Stimulated activated CD4-positive, alpha-beta T cell treated with anti-CD3 and anti-CD28 coated beads, Interleukin-12 subunit alpha, Interleukin-12 subunit beta, amount 100 ng/mL, for 4 hours (primary cell): Measurements from ENCODE around the gene ATG2A.

Experiments
- DNase-seq: peaks from one replicate; pipeline ENCODE4 v3.0.0-alpha.2; 2020

Gene ATG2A

DNA sequence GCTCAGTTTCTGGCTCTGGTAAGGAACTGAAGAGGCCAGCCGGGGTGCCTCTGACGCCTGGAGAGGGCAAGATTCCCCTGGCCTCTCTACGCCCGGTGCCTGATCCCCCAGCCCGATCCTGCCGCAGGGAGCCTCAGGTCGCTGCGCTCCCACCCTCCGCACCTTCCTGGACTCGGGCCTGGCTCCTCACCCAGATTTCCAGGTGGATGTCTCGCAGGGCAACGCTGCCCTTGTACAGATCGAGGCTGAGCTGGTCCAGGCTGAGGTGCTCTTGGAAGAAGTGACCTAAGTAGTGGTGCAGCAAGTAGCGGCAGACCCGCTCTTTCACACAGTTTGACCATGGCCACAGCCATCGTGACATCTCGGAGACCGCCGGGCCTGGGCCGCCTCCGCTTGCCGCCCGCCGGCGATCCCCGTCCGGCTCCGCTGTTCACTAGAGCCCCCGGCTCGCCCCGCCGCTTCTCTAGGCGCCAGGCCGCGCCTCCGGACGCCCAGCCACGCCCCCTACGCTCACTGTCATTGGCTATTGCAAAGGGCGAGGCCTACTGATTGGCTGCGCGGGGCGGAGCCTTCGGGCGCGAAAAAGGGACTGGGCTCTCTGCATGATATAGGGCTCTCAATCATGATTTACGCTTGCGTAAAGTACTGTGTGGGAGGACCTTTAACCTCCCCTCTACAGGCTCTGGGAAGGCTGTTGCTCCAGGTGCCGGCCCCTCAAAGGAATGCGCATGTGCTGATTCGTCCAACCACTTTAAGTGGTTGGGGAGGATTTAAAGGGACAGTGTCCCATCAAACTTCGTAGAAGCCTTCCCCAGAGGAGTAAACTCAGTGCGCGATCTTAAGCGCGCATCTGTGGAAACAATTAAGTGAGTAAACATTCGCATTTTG lies at the start of gene ATG2A:
TSS of gene ATG2A (minus strand) at position 435 of the 888 bp plus-strand sequence. CDS start at position 361, 74 bp downstream.
- DNase-seq, result peak; percentile 99

DNA sequence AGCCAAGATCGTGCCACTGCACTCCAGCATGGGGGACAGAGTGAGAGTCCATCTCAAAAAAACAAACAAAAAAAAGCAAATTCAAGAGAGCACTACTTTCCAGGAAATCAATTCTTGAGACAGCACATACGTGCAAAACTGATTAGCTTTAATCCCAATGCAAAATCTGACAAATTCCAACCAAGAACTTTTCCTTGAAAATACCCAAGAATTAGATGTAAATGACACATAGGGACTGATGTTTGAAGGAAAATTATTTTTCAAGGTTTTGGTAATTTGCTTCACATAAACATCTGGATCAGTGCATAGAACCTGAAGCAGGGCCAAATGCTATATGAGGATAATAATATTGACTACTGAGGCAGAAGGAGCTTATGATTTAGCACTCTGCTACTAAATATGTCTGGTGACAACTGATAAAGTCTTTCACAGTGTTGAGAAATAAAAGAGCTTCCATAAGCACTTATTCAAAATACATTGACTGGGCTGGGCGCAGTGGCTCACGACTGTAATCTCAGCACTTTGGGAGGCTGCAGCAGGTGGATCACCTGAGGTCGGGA lies 46.1 kb upstream of the ATG2A start:
- no peak for DNase-seq

DNA sequence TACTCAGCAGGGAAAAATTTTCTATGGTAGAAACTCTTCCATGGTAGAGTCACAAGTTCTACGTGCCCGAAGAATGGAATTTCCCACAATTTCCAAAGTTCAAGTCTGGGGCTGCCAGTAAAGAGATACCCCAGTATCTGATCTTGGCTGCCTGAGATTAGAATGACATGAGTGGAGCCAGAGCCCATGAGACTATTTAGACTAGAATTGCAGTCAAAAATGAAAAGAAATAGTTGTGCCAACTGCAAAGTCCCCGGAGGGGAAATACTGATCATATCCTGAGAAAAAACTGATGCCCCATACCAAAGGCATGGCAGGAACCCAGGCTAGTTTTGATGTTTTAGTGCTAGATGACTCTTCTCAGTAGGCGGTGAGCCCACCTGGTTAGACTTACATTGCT lies 43.7 kb upstream of the ATG2A start:
- no peak for DNase-seq

DNA sequence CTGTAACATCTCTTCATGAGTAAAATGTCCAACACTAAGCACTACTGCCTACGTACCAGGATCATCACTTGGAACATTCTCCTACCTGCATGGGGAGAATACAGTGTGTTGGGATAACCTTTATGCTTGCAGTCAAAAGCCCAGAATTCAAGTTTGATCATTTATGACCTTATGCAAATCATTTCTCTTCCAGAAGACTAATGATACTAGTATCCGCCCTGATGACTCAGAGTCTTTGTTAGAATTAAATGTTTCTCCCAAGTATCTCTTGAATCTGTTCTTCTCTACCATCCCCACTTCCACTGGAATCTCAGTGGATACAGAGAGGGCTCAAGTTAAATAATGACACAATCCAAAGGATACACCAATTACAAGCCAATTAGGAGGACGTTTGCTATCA lies 42.5 kb upstream of the ATG2A start:
- no peak for DNase-seq

DNA sequence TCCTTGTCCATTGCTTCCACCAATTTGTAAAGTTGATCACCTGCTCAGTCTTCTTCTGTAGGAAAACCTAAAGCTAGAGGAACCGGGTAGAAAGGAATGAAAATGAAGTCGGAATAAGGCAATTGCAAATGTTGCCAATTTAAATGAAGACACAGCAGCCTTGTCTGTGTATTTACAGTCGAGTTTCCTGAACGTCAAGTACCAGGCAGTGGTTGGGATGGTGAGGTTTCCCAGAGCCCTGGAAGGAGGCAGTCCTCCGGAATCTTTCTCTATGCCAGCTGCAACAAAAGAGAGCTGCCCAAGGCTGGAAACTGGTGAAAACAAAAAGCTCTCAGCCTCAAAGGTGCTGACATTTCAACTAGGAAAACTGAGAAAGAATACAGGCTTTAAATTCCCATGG lies 37.2 kb upstream of the ATG2A start:
- no peak for DNase-seq

DNA sequence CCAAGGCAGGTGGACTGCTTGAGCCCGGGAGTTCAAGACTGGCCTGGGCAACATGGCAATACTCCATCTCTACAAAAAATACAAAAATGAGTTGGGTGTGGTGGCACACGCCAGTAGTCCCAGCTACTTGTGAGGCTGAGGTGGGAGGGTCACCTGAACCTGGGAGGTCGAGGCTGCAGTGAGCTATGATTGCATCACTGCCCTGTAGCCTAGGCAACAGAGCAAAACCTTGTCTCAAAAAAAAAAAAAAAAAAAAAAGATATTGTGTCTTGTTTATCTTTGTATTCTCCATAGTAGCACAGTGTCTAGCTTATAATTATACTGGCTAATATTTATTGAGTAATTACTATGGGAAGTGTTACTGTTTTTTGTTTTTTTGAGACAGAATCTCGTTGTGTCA lies 34.5 kb upstream of the ATG2A start:
- DNase-seq, result no peak

DNA sequence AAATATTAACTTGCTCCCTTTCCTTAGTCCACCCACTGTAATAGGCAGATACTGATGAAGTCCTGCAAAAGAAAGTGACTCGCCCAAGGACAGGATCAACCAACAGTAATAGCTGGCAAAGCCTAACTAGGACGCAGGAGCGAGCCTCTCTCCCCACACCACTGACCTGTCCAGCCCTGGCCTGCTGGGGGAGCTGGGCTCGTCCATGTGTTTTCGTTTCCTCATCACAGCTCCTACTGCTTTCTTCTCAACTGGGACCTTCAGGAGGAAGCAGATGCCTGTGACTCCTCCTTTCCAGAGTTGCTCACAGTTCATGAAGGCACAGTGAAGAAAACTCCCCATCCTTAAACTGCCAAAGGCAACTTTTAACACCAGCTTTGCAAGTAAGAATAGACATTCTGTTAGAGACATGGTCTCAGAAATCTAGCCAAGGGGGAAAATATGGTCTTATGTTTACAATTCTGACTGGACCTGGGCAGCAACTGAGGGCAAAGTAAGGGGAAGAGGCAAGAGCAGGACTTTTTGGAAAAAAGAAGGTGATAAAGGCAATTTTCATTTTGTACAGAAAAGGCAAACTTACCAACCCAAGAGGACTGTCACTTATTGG lies 30.3 kb upstream of the ATG2A start:
- no peak for DNase-seq

DNA sequence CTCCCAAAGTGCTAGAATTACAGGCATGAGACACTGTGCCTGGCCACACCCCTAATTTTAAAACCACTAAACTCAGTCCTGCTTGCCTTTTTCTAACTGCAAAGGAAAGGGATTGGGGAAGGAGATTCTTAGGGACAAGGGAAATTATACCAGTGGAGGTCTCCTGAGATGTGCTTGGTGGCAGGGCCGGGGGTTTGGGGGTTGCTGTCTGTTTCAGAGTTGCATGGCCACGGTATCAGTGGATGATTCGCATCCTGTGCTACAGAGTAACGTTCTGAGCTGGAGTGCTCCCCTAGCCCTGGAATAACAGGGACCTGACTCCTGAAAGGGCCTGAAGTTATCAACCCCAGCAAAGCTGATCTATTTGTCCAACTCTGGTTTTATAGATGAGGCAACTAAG lies 19.5 kb upstream of the ATG2A start:
- DNase-seq, result no peak

DNA sequence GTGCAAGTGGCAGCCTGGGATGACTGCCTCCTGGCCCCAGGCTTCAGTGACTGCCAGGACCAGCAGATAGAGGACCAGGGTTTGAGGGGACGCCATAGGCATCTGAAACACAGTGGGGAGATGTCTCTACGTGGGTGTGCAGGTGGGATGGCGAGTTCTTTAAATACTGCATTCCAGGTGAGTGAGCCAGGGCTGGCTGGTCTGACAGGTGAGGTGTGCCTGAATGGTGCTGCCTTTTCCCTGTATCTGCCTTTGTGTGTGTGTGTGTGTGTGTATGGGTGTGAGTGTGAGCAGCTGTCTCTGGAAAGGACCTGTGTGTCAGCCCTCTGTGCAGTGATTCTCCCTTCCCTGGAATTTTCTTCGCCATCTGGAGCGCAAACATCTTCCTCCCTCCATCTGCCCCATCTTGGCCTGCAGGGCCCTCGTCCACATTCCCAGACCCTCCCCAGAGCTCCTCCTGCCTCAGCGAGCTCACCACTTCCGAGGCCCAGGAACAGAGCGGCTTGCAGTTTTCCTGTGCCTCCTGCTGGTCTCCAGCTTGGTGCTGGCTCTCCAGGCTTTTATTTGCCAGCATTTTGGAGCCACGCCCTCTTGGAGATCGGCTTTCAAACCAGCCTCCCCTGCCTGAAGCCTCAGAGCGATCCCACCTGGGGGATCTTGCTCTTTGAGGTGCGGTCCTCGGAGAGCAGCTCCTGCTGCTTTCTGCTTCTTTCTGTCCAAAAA lies 18.5 kb upstream of the ATG2A start, which contains the start of gene GPHA2:
TSS of gene GPHA2 (minus strand) at position 535 of the 723 bp plus-strand sequence. CDS start at position 102, 433 bp downstream.
- DNase-seq, result no peak

DNA sequence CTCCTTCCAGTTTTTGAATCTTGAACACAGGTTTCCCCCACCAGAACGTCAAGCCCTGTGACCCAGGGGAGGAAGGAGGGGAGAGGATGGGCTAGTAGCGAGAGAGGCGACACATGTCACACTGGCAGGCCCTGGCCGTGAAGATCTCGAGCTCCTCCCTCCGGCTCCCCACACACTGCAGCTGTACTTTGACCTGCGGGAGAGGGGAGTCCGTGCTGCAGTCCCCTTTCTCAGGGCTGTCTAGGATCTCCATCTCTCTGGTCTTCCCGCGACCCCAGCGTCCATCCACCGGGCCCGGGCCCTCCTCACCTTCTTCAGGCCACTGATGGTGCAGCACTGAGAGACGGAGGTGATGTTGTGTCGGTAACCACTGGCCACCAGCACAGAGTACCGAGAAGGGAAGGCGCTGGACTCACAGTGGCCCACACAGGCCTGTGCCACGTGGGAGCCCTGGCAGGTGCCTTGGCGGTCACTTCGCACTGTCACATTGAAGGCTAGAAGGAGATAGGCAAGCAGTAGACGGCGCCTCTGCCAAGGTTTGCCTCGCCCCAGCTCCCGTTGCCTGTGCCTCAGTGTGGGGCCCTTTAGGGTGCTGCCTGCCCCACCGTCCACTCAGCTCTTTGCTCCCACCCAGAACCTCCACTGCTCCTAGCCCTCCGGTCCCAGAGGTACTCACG lies 17.8 kb upstream of the ATG2A start:
- no peak for DNase-seq

DNA sequence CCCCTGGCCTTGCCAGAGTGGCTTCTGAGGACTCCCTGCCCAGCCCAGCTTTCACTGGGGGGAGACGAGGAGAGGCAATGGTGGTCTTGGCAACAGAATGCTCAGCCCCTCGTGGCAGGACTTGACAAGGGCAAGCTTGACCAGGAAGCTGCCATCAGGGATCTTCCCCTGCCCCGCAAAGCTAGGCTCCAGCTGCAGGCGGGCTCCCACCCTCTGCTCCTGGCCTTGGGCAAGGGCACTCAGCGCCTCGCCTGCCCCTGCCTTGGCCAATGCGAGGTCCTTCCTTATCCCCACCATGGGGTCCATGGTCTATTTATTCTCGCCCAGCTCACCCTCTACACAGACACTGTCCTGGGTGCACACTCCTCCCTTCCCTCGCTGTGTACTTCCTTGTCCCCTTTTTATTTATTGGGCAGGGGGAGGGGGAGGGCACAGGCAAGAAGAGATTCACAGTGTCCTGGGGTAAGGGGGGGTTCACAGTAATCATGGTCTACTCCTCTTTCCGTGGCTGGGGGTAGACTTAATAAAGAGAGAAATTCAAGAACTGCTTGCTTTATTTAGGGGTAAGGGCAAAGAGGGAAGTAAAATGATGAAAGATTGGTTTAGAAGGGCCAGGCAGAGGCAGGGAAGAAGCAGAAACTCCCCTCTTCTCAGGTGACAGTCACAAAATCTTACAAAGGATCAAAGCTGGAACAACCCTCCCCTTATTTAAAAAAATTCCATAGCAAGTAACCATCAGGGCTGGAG lies 17.1 kb upstream of the ATG2A start:
- no peak for DNase-seq

DNA sequence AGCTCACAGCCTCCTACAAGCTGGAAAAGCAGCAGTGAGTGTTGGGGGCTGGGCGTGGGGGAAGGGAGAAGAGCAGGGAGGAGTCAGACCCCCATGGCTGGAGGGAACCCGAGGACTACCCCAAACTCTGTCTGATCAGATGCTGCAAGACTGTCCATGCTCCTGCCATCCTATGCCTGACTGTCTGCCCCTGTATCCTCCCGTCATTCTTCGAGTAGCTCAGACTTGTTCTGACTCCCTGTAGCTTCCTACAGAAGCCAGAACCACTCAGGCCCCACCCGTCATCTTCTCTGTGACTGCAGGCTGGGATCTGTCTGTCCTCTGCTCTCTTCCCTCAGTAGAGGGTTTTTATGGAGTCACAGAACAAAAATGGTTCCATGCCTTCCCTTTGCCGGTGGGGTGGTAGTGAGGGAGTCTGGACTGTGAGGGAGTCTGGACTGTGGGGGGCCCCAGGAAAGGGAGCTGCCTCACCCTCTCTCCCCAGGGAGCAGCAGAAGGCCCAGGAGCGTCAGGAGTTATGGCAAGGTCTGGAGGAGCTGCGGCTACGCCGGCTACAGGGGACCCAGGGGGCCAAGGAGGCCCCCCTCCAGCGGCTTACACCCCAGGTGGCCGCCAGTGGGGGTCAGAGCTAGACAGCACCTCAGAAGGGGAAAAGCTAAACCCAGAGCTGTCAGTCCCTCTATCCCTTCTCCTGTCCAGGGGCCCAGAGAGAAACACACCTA lies 16.4 kb upstream of the ATG2A start:
- DNase-seq, result no peak

DNA sequence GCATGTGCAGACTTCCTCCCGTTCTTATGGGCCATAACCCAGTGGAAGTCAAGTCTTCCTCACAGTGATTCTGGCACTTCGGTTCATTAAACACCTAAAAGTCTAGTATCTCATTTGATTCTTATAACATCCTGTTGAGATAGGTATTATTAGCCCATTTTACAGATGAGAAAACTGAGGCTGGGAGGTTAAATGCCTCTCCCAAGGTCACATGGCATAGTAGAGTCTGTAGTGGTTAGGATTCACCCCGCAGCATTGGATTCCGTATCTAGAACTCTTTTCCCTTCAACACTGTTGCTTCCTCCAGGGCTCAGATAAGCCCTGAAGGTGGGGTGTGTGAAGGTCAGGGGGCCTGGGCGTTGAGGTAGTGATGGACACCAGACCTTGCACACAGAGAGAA lies 15.3 kb upstream of the ATG2A start:
- no peak for DNase-seq

DNA sequence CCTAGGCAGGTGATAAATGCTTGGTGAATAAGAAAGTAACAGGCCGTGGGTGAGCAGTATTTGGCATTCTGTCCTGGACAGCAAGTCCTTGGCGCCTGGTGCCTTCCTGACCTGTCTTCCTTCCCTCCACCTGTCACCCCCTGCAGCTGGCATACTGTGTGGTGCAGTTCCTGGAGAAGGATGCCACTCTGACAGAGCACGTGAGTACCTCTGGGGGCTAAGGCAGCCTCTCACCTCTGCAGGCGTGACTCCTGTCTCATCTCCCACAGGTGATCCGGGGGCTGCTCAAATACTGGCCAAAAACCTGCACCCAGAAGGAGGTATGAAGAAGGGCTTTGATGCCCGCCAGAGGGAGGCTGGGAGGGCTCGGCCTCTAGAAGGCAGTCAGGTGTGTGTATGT lies 14.3 kb upstream of the ATG2A start:
- DNase-seq, result no peak

DNA sequence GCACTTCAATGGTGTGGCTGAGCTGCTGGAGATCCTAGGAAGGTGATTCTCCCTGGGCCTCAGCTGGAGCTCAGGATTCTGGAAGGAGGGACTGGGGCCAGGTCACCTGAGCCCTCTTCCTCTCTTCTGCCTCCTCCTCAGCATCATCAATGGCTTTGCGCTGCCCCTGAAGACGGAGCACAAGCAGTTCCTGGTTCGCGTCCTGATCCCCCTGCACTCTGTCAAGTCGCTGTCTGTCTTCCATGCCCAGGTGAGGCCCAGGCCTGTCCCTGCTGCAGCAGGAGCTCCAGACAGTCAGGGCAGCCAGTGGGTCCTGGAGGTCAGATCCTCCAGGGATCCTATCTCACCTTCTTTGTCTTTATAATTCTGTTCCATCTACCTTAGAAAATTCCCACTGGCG lies 13.3 kb upstream of the ATG2A start:
- no peak for DNase-seq

DNA sequence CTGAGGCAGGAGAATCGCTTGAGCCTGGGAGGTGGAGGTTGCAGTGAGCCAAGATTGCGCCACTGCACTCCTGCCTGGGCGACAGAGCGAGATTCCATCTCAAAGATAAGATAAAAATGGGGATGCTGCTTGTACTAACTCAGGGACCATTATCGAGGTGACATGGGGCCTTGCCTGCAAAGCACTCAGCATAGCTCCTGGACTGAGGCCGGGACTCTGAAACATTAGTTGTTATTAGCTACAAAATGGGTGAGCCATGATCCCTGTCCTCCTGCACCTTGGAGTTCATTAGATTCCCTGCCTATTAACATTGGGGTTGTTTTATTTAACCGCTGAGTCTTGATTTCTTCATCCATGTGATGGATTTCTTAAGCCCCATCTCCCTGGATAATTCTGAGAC lies 12.6 kb upstream of the ATG2A start:
- no peak for DNase-seq

DNA sequence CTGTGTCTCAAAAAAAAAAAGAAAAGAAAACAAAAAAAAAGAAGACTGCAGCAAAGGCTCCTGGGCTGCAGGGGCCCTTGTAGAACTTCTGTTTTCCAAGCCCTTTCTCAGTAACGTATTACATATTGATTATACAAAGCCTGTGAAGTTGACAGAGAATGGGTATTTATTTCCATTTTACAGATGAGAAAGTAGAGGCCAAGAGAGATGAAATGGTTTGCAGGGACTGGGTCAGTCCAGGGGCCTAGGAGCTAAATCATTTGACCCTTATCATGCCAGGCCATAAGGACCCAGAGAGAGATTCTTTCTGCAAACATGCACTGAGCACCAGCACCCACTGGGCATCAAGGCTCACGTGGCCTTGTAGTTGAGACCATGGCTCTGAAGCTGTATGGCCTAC lies 11.9 kb upstream of the ATG2A start:
- no peak for DNase-seq

DNA sequence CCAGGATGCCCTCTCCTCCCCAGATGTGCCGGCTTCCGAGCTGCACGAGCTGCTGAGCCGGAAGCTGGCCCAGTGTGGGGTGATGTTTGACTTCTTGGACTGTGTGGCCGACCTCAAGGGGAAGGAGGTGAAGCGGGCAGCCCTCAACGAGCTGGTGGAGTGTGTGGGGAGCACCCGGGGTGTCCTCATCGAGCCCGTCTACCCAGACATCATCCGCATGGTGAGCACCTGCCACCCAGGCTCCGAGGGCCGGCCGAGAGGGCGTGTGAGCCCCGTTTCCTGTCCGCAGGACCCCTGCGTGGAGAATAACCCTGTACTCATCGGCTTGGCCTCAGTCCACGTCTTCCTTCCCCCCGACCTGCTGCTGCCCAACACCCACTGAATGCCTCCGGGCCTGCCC lies 9.7 kb upstream of the ATG2A start:
- no peak for DNase-seq

DNA sequence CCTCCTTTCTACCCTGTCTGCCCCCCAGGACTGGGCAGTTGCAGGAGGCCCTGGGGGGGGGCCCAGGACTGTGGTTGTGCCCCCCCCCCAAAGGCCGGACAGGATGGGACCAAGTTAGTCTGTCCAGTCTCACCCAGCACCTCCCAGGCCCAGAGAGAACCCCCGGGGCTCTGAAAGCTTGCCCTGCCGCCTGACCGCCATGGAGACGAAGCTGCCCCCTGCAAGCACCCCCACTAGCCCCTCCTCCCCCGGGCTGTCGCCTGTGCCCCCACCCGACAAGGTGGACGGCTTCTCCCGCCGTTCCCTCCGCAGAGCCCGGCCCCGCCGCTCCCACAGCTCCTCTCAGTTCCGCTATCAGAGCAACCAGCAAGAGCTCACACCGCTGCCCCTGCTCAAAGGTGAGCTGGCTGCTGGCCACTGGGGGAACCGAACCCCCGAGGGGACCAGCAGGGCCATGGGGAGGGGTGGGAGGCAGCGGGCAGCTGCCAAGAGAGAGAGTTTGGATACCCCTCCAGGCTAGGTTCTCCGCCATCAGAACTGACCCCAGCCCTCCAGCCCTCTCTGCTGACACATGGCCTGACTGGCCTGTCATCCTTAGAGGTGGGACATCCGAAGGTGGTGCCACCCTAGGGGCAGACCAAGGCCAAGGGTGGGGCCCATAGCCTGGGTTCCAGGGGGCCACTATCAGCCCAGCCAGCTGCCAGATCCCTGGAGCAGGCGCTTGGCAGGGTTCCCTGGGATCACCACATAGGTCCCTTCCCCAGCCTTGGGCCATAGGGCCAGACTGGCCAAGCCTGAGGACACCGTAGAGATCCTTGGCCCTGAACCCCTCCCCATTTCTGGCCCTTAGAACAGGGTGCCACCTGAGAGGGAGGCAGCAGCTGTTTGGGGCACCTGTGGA lies 8.8 kb upstream of the ATG2A start:
- DNase-seq, result no peak

DNA sequence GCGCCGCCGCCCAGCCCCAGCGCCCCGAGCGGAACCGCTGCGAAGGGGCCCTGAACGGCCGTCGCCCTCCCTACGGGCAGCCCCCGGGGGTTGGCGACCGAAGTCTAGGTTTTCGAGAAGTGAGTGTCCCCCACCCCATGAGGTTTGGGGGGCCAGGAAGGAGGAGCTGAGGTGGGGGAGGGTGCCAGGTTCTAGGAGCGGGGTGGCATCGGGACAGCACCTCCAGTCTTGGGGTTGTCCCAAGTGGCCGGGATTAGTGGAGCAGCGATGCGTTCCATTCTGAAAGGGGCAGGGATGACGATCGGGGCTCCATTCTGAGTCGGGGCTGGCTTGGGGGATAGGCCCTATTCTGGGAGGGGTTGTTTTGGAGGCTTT lies 7.9 kb upstream of the ATG2A start:
- DNase-seq, result peak; percentile 19
